HG02571 (cell line): ENCODE data around the gene ZHX3.
"Not testable (repeated sequence)": the region's sequence is repeated elsewhere in the genome, so short reads cannot be mapped to it uniquely, and the experiment has no call there.

ENCODE experiments used
- ATAC-seq: cut with Tn5 transposase; IDR thresholded peaks from one replicate; pipeline ENCODE4 v1.9.1; 2021; ENCODE audit warnings: mild to moderate bottlenecking, moderate library complexity; ENCODE audit not compliant: unreplicated experiment

Gene ZHX3

GRCh38 chr20:41261790-41262717, 55.5 kb downstream of the ZHX3 start:
- ATAC-seq: no peak

- no peak for ATAC-seq
These were observed 56.3 kb downstream of the ZHX3 start for GRCh38 chr20:41261260-41261659.

- ATAC-seq: no peak
These were observed 56.8 kb downstream of the ZHX3 start for GRCh38 chr20:41260734-41261220.

GRCh38 chr20:41259309-41259708, 58.2 kb downstream of the ZHX3 start:
- no peak for ATAC-seq

- no peak for ATAC-seq
These were observed 59.1 kb downstream of the ZHX3 start for GRCh38 chr20:41258474-41258873.

GRCh38 chr20:41256516-41256915, 61.0 kb downstream of the ZHX3 start:
- ATAC-seq: no peak

- ATAC-seq: no peak
These were observed 61.9 kb downstream of the ZHX3 start for GRCh38 chr20:41255655-41256054.

GRCh38 chr20:41249411-41250281, 67.9 kb downstream of the ZHX3 start:
- ATAC-seq: no peak

GRCh38 chr20:41248368-41249024, 69.0 kb downstream of the ZHX3 start:
- ATAC-seq: no peak

- no peak for ATAC-seq
These were observed 69.8 kb downstream of the ZHX3 start for GRCh38 chr20:41247523-41248367.

GRCh38 chr20:41245086-41245707, 72.3 kb downstream of the ZHX3 start:
- ATAC-seq: no peak

- no peak for ATAC-seq
These were observed 74.7 kb downstream of the ZHX3 start for GRCh38 chr20:41242807-41243206.

GRCh38 chr20:41242352-41242751, 75.2 kb downstream of the ZHX3 start:
- no peak for ATAC-seq

GRCh38 chr20:41237233-41237632, 80.3 kb downstream of the ZHX3 start:
- ATAC-seq: not testable (repeated sequence)

- ATAC-seq: not testable (repeated sequence)
These were observed 80.7 kb downstream of the ZHX3 start for GRCh38 chr20:41236818-41237217.

GRCh38 chr20:41234546-41234945, 83.0 kb downstream of the ZHX3 start:
- no peak for ATAC-seq

- ATAC-seq: no peak
These were observed 83.5 kb downstream of the ZHX3 start for GRCh38 chr20:41234041-41234440.

- ATAC-seq: no peak
These were observed 84.3 kb downstream of the ZHX3 start for GRCh38 chr20:41232973-41233926.

GRCh38 chr20:41231136-41231535, 86.4 kb downstream of the ZHX3 start:
- ATAC-seq: no peak
